ENCODE measurements around the gene PTPA.
A peak's percentile ranks its signal among the peaks of the same experiment; 100 is the strongest.
"Not testable (repeated sequence)": the region's sequence is repeated elsewhere in the genome, so short reads cannot be mapped to it uniquely, and the experiment has no call there.

PTPA gene

GRCh38 chr9:129160712-129161533 lies 49.7 kb downstream of the PTPA start:
- DNase-seq (ENCODE audit: low spot score), result no peak

GRCh38 chr9:129161534-129161837 lies 50.3 kb downstream of the PTPA start:
- DNase-seq (ENCODE audit: low spot score), result no peak

- DNase-seq (ENCODE audit: low spot score), result no peak
Measured at GRCh38 chr9:129162497-129163197, 51.4 kb downstream of the PTPA start.

- DNase-seq (ENCODE audit: low spot score), result not testable (repeated sequence)
Measured at GRCh38 chr9:129163198-129163670, 52.0 kb downstream of the PTPA start.

GRCh38 chr9:129163753-129164152 lies 52.5 kb downstream of the PTPA start:
- DNase-seq (ENCODE audit: low spot score), result no peak

GRCh38 chr9:129164246-129164930 lies 53.2 kb downstream of the PTPA start:
- no peak for DNase-seq (ENCODE audit: low spot score)

GRCh38 chr9:129165198-129165597 lies 54.0 kb downstream of the PTPA start:
- no peak for DNase-seq (ENCODE audit: low spot score)

- peak; percentile 88 for DNase-seq (ENCODE audit: low spot score)
Measured at GRCh38 chr9:129166623-129167557, 55.7 kb downstream of the PTPA start.

- no peak for DNase-seq (ENCODE audit: low spot score)
Measured at GRCh38 chr9:129170229-129170628, 59.0 kb downstream of the PTPA start.

- DNase-seq (ENCODE audit: low spot score), result no peak
Measured at GRCh38 chr9:129171993-129172751, 61.0 kb downstream of the PTPA start.

GRCh38 chr9:129172816-129173215 lies 61.6 kb downstream of the PTPA start:
- DNase-seq (ENCODE audit: low spot score), result no peak

GRCh38 chr9:129173296-129174101 lies 62.3 kb downstream of the PTPA start:
- DNase-seq (ENCODE audit: low spot score), result no peak

GRCh38 chr9:129174102-129174723 lies 63.0 kb downstream of the PTPA start:
- DNase-seq (ENCODE audit: low spot score), result peak; percentile 96

- peak; percentile 93 for DNase-seq (ENCODE audit: low spot score)
Measured at GRCh38 chr9:129174724-129175514, 63.7 kb downstream of the PTPA start.

GRCh38 chr9:129175515-129175824 lies 64.3 kb downstream of the PTPA start:
- no peak for DNase-seq (ENCODE audit: low spot score)

GRCh38 chr9:129175825-129176633 lies 64.8 kb downstream of the PTPA start:
- peak; percentile 99 for DNase-seq (ENCODE audit: low spot score)

GRCh38 chr9:129176701-129177442 lies 65.7 kb downstream of the PTPA start:
- peak; percentile 74 for DNase-seq (ENCODE audit: low spot score)

- DNase-seq (ENCODE audit: low spot score), result no peak
Measured at GRCh38 chr9:129177443-129177790, 66.2 kb downstream of the PTPA start.

Data from RKO (cell line).